ENCODE data around the gene THRA.

- TF ChIP-seq PATZ1 (CRISPR knock-in tag; IDR thresholded peaks at IDR 0.05; ENCODE audit: borderline replicate concordance) (no peak), ZNF70 (CRISPR knock-in tag; IDR thresholded peaks at IDR 0.05) (no peak), TCF4 (CRISPR knock-in tag; IDR thresholded peaks at IDR 0.05; ENCODE audit: borderline replicate concordance) (no peak), ZFP30 (CRISPR knock-in tag; IDR thresholded peaks at IDR 0.05) (no peak), ISL1 (CRISPR knock-in tag; IDR thresholded peaks at IDR 0.05) (no peak), SNAI2 (CRISPR knock-in tag; IDR thresholded peaks at IDR 0.05) (no peak), ESRRG (CRISPR knock-in tag; IDR thresholded peaks at IDR 0.05) (no peak), RARB (CRISPR knock-in tag; IDR thresholded peaks at IDR 0.05) (no peak), CSRNP3 (CRISPR knock-in tag; IDR thresholded peaks at IDR 0.05) (no peak), ARNTL (CRISPR knock-in tag; IDR thresholded peaks at IDR 0.05; ENCODE audit: borderline replicate concordance, low read depth) (no peak), ZC3H10 (CRISPR knock-in tag; IDR thresholded peaks at IDR 0.05) (no peak), GLIS3 (CRISPR knock-in tag; IDR thresholded peaks at IDR 0.05) (no peak), POU6F1 (CRISPR knock-in tag; IDR thresholded peaks at IDR 0.05; ENCODE audit: borderline replicate concordance, low read depth) (no peak)
Measured at GRCh38 chr17:40026816-40027613, 35.8 kb upstream of the THRA start.
